ENCODE data around the gene KCNIP4.

KCNIP4 gene

DNA sequence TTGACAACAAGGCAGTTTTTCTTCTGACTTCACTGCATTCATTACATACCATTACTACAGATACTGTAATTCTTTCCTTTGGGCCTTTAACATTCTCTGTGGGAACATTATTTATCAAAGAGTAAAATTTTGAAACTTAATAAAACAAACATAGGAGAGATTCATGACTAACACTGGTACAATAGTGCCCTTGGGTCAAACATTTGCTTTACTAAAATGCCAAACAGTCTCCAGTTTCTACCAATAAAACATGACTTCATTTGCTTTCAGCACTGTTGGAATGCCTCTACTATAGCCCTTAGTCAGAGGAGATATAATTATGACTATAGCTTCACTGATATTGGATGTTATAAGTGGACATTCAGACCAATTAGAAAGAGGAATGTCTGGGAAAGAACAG is 766.9 kb downstream of the KCNIP4 start:
- DNase-seq, result no peak

DNA sequence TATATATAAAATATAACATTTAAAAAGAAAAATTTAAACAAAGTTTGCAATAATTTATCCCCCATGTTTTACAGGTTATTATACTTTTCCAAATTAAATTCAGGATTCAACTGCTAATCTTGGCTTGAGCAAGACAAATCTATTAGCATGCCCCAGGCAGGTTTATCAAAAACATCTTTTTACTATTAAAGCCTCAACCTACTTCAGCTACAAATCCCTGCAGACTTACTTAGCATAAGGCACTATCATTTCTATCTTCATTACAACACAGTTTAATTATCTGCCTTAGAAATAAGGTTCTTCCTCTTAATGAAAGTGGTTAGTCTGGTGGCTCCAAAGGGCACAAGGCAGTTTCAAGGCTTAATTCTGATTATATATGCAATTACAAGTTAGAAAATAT is 770.7 kb downstream of the KCNIP4 start:
- DNase-seq, result no peak

GRCh38 chr4:21177092-21177491 is 771.5 kb downstream of the KCNIP4 start:
- DNase-seq, result no peak

GRCh38 chr4:21167711-21168110 is 780.9 kb downstream of the KCNIP4 start:
- no peak for DNase-seq

DNA sequence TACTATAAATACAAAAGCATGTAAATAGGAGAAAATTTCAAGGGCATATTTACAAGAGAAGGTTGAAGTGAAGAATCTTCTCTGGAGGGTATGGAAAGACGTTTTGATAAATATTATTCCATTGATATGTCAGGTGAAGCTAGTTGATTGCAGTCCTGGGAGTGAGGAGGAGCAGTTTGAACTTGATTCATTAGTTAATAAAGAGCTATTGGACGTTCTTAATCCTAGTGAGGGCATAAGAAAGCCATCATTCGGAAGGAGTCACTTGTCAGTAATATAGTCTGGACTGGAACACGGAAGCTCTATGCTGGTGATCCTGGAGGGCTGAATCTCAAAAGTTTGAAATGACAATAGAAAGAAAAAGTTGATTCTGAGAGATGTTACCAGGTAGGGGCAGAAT is 793.2 kb downstream of the KCNIP4 start:
- no peak for DNase-seq

DNA sequence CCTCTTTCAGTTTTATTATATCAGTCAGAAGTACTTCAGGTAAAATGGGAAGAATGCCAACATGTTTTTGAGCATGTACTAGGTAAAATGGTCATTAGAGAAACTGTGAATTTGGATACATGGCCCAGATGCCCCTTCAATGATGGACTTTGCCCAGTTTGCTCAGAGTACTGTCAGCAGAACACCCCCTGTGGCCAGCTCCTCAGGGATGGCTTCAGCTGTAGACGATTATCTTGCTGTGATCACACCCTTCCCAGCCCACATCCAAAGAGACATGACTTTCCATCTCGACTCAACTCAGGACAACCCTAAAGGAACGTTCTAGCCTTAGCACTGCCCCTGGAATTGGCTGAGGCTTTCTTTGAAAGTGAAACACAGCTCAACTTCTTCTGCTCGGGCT is 809.2 kb downstream of the KCNIP4 start:
- DNase-seq, result no peak

- no peak for DNase-seq
Measured at GRCh38 chr4:21136051-21136630, 812.4 kb downstream of the KCNIP4 start.

DNA sequence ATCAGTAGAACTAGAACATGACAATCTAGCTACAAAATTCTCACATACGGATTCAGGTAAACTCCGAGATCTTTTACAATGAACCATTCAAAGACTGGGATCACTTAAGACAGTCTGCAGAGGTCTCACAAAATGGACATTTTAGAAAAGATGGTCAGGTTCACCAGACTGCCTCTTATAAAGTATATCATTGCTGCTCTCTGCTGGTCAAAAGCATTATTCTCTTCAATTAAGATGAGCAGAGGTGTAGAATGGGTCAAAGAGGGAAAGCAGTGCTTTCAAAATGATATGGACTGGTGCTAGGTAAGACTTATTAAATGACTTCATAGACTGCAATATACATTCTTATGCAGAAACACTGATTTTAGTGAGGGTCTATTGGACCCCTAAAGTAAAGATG is 813.6 kb downstream of the KCNIP4 start:
- DNase-seq, result no peak

GRCh38 chr4:21130606-21131005 is 818.0 kb downstream of the KCNIP4 start:
- DNase-seq, result no peak

GRCh38 chr4:21126014-21126512 is 822.5 kb downstream of the KCNIP4 start:
- DNase-seq, result no peak

- no peak for DNase-seq
Measured at GRCh38 chr4:21118301-21118700, 830.3 kb downstream of the KCNIP4 start.

DNA sequence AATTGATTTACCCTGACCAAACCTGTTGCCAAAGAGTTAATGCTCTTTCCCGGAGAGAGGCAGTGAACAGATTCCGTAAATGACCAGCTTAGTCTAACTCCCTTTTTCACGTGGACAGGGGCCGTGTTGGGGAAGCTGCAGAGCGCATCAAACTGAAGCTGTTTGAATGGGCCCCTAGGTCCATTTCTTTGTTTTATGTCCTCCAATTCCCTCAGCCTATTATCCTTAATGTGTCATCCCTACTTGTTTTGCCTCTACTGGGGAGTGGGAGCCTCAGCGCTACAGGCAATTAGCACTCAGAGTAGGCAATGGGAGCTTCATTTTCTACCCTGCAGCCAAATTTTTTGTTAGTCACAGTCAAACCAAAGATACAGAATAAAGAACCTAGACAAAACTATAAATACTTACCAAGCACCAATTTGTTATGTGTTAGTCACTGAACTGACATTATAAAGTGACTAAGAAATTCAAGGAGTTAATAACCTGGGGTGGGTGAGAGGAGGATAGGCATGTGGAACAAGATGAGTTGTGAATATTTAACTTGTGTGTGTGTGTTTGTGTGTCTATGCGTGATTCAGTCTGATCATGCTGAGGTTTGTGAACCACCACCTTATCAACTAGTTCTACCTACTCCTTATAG is 830.9 kb downstream of the KCNIP4 start:
- DNase-seq, result no peak

DNA sequence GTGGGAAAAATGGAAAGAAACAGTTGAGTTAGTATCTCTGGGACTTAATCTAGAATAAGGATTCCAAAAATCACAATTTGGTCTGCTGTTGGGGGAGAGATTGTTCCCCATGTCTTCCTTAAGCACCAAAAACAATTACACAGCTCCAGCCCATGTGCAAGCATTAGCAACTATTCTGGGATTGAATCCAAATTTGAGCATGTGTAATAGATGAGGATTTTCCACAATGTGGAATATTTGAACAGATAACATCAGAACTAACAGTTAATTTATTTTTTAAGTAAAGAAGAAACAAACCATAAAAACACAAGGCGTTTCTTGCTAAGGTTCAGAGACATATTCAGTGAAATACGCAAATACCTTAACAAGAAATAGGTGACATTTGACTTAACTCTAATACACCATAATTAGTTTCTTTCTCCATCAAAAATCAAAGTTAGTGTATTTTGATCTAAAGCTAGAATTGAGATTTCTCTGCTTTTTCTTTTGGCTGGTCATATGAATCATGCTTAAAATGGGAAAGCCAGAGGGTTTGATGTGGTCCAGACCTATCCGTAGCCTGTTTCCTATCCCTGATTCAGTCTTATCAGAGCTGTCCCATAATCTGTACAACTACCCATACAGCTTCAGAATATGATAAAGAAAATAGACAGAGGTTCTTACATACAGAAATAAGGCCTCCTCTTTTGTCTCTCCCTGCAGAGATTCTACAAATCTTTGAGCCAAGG is 834.9 kb downstream of the KCNIP4 start:
- DNase-seq, result no peak

GRCh38 chr4:21102667-21103066 is 845.9 kb downstream of the KCNIP4 start:
- no peak for DNase-seq

DNA sequence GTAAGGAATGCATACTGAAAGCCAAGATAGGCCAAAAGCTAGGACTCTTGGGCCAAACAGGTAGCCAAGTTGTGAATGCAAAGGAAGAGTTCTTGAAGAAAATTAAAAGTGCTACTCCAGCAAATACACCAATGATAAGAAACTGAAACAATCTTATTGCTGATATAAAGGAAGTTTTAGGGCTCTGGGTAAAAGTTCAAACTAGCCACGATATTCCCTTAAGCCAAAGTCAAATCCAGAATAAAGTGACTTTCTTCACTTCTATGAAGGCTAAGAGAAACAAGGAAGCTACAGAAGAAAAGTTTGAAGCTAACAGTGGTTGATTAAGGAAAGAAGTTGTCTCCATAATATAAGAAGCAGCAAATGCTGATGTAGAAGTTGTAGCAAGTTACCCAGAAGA is 850.7 kb downstream of the KCNIP4 start:
- DNase-seq, result no peak

GRCh38 chr4:21097026-21097425 is 851.5 kb downstream of the KCNIP4 start:
- DNase-seq, result no peak

DNA sequence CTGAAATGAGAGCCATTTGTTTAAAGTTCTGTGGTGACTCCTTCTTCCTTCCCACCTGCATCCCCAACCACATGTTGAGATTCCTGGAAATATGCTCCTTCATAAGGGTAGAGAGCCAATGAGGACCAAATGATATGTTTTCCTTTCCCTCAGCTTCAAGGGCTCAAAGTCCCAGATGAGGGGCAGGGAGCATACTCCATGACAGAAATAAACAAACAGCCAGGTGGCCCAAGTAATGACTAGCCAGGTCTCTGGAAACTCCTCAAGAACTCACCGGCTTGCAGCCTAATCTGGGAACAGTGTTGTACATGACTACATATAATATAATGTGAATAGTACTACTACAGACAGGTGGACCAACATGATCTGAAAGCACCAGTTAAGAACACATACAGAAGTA is 856.0 kb downstream of the KCNIP4 start:
- no peak for DNase-seq

- DNase-seq, result no peak
Measured at GRCh38 chr4:21090094-21090666, 858.4 kb downstream of the KCNIP4 start.

DNA sequence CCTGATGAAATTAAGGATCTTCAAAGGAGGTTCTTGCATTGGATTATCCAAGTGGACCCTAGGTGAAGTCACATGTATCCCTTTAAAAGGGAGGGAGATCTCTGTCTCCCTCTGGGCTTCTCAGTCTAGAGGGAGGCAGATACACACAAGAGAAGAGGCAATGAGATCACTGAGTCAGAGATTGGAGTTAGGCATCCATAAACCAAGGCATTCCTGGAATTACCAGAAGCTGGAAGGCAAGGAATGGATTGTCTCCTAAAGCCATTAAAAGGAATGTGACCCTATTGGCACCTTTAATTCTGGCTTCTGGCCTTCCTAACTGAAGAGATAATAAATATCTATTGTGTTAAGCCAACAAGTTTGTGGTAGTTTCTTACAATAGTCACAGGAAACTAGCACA is 865.2 kb downstream of the KCNIP4 start:
- DNase-seq, result no peak

GRCh38 chr4:21077967-21078366 is 870.6 kb downstream of the KCNIP4 start:
- DNase-seq, result no peak

- DNase-seq, result no peak
Measured at GRCh38 chr4:21067351-21067750, 881.2 kb downstream of the KCNIP4 start.

DNA sequence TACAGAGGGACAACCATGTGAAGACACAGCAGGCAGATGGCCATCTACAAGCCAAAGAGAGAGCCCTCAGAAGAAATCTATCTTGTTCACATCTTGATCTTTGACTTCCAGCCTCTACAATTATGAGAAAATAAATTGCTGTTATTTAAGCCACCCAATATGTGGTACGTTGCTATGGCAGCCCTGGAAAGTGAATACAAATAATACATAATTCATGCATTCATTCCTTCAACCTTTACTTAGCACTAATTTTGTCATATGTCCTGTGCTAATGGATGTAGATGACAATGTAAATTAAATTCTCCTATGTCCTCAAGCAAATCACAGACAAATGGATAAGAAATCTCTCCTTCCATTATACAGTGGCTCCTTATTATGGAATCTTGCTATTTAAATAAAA is 886.7 kb downstream of the KCNIP4 start:
- no peak for DNase-seq

GRCh38 chr4:21046141-21046540 is 902.4 kb downstream of the KCNIP4 start:
- no peak for DNase-seq

GRCh38 chr4:21045119-21045518 is 903.5 kb downstream of the KCNIP4 start:
- no peak for DNase-seq
